GM18873 (cell line): ENCODE measurements around the gene STK35.

Experiments
- ATAC-seq: cut with Tn5 transposase; IDR thresholded peaks from one replicate; pipeline ENCODE4 v1.9.1; 2021; ENCODE audit warnings: mild to moderate bottlenecking, moderate library complexity, moderate number of reproducible peaks; ENCODE audit not compliant: unreplicated experiment, low FRiP score

The STK35 gene

DNA sequence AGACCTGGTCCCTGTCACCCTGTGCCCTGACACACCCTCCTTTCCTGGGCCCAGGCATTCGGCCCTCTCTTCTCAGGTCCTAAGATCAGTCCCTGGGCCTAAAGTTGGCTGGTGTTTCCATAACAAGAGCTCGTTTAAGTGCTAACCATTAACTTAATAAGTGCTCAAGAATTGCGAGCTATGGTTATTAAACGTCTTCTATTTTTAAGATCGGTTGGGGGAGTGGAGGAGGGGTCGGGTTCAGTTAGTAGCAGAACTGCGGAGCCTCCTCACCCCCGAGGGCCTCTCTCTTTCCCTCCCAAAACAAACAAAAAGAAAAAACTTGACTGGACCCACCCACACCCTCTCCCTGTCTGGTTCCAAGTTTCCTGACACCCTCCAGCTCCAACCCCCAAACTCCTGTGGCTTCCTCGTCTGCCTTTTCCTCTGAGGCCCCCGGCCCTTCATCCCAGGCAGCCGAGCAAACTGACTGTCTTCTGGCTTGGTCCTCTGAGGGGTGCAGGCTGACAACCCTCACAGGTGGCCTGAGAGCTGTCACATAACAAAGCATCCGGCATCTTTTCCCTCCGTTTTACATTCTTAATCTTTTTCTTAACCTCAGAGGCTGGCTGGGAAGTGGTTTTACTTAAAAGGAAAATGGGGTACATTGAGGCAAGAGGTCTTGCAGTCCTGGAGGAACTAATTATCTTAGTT is 2.0 kb downstream of the STK35 start:
- no peak for ATAC-seq

DNA sequence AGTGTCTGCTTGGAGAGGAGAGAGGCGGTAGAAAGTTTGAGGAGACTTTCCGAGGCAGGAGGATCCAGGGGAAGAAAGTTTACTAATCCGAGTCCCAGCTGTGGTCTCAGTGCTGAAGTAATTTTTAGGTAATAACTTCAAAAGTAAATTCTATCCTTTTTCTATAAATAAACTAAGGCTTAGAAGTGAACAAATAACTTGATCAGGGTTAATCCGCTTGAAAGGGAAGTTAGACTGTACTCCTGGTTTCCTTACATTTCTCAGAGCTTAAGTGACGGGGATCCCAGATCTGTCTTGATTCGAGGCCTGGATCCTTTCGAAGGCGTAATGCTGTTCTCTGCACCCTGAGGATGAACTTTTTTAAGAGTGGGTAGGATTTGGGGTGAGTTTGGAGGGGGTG is 2.6 kb downstream of the STK35 start:
- ATAC-seq, result no peak

DNA sequence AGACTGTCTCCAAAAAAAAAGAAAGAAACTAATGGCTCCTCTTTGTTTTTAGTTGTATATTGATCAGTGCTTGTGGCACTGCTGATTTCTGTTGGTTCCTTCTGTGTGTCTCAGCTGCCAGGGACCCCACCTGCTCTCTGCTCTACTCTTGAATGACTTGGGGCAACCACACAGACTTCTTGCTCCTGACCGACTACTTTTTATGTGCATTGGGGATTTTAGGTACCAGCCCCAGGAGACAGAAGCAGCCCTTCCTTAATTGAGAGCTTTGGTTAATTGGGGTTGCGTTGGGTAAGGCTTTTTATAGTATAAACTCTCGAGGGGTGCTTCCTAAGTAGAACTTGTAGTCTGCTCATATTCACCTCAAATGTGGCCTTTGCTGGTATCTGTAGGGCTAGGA is 6.9 kb downstream of the STK35 start:
- no peak for ATAC-seq

DNA sequence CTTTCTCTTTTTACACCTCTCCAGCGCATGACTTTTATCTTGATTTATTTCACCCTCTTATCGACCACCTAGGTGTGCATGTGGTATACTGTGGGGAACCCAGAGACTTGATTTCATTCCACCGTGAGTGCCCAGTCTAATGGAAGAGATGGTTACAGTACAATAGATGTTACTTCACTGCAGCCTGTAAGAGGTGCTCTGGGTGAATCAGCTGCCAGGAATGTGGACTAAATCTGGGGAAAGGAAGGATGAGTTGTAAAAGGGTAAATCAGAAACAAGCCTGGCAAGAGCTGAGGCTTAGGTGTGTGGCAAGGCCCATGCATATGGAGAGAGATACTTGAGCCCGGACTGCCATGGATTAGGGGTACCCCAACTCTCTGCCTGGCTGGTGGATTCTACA is 7.4 kb downstream of the STK35 start:
- no peak for ATAC-seq

DNA sequence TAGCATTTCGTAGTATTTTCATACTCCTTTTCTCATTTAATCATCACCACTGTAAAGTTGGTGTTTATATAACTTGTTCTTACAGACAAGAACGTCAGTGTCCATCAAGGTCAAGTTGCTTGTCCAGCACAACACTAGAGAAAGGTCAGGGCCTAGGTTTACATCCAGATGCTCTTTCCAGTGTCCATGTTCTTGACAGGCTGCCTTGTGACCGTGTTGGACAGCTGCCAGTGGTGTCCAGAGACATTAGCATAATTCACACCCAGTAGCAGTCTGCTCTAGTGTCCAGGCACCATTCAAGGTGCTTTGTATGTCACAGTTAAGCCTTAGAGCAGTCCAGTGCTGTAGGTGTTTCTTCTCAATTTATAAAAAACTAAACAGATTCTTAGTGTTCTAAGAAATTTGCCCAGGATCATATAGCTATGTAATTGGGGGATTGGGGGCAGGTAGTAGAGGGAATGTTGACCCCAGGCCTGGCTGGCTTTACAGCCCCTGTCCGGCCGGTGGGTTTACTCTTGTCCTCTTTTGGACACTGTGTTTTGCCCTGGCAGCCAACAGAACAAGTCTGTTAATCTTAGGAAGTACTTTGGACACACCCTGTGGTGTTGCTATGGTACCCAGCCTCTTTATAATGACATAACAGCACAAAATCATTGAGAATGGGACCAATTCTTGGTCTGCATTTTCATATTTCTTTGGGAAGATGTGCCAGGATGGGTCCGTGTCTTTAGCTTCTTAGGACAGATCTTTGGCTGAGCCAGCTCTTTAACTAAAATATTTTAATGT is 8.0 kb downstream of the STK35 start:
- ATAC-seq, result no peak

DNA sequence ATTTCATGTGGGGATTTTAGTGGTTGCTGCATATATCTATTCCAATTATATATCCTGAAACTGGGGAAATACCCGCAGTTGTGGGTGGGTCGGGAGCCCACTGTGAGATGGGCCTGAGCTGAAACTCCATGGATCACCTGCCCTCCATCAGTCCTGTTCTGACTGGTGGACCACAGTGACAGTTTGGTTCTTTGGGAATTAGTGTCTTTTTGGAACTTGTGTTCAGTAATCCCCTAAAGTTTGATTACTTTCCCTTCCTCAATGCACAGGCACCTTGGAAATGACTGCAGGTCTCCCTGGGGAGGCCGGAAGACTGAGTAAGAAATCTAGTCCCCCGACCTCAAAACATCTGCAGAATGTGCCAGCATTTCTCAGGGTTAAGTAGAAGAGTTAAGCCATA is 11.3 kb downstream of the STK35 start:
- no peak for ATAC-seq

DNA sequence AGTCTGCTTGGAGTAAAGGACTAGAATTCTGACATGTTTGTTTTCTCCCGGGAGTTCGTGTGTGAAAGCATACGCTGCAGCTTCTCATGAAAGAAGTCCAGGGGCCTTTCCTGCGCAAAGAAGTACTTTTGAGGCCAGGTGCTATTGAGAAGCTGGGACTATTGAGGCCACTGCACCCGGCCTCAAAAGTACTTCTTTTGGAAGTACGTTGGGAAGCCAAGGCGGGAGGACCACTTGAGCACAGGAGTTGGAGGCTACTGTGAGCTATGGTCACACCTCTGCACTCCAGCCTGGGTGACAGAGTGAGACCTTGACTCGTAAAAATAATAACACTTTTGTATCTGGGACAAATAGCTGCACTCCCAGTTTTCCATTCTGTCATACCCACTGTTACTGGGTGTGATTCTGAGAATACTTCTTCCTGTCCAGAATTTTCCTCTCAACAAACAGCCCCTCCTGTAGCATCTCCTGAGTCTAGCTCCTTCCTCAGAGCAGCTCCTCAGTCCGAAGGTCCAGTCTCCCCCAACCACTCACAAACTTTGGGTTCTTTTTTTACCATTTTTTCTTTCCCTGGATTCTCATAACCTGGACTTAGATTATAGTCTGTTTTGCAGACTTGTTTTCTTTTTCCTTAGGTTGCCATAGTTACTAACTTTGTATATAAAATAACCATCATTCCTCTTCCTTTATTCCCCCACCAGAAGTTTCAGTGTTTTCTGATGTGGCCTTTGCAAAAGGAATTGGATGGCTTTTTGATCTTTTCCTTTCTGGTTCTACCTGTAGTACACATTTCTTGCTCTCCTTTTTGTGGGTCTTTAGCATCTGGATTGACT is 12.7 kb downstream of the STK35 start:
- no peak for ATAC-seq

DNA sequence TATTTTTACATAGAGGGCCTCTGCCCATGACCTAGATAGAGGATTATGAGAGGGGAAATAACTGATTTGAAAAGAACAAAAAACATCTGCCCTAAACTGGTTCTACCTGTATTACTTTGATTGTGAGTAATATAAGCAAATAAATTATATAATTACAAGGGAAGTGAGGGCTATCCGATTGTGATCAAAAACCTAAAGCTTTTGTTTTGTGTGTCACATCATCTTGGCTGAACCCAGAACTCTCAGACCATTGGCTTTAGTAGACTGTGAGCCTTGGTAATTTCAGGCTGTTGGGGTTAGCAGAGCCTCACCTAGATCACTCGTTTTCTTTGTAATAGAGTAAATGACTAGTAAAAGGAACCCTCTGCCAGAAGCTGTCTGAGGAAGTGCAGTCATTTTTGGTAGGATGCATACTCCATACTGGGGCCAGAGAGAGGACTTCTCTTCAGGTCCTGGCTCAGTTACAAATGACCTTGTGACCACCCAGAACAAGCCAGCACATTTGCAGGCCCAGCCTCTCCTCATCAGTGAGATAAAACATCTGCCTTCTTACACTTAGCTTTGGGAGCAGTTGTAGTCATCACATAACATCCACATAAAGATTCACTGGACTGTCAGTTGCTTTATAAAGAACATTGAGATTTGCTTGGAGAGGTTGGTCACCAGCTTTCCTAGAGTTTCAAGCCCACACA is 13.5 kb downstream of the STK35 start:
- no peak for ATAC-seq

DNA sequence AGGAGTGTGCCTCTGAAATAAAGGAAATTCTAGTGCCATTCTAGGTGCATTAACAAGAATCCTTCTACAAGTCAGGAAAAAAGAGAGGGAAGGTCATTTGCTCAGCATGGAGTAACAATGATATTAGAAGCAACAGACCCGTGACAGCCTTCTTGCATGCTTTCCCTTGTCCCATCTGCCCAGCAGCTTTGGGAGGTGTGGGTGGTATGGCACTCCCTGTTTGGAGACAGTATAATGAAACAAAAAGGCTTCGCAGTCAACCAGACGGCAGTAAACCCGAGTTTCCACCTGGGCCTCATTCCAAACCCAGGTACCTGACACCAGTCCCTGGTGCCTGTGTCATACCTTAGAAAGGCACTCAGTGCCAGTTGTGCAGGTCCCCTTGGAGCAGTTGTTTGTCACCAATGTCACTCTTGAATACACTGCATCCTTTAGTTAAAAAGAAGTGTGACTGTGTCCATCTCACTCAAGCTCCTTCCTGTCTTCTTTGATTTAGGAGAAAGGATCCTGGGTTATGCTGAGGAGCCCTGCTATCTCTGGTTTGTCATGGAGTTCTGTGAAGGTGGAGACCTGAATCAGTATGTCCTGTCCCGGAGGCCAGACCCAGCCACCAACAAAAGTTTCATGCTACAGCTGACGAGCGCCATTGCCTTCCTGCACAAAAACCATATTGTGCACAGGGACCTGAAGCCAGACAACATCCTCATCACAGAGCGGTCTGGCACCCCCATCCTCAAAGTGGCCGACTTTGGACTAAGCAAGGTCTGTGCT is 14.7 kb downstream of the STK35 start:
- ATAC-seq, result no peak

DNA sequence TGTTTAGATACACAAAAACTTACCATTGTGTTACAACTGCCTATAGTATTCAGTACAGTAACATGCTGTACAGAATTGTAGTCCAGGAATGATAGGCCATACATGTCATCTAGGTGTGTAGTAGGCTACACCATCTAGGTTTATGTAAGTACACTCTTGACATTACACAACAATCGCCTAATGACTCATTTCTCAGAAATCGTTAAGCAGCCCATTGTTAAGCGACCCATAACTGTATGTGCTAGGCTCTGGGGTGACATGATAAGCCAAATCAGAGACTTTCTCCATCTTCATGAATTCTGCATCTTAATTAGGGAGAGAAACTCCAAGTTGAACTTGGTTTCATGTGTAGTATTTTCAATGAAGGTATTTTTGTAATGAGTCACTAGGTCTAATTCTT is 17.2 kb downstream of the STK35 start:
- ATAC-seq, result no peak

DNA sequence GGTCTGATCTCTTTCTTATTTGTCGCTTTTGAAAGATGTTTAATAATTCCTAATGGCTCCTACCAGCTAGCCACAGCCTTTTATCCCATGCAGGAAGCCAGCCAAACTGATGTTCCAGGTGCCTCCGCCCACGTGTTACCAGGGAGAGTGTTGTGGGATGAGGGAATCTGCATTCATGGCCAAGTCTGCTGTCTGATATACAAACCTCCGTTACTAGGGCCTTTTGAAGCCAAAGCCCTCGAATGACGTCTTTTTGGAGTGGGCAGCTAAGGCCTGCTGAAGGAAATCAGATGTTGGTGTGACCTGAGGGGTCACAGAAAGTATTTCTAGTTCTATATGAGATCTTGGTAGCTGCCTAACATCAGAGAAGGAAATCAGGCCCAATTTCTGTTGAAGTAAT is 21.3 kb downstream of the STK35 start:
- ATAC-seq, result no peak

DNA sequence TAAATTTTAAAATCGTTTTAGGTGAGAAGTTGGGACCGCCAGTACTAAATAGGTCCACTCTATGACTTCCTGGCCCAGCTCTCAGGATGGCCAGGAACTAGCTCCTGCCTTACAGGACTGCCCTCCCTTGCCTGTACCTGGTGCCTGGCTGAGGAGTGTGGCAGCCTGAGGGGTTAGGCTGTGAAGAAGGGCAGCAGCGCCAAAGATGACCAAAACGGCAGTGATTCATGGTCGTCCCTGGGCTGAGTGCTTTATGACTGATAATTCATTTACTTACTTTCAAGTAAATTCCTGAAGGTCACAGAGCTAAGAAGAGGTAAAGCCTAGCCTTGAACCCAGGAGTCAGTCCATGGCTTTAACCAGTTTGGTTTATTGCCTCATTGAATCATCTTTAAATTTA is 22.1 kb downstream of the STK35 start:
- no peak for ATAC-seq

DNA sequence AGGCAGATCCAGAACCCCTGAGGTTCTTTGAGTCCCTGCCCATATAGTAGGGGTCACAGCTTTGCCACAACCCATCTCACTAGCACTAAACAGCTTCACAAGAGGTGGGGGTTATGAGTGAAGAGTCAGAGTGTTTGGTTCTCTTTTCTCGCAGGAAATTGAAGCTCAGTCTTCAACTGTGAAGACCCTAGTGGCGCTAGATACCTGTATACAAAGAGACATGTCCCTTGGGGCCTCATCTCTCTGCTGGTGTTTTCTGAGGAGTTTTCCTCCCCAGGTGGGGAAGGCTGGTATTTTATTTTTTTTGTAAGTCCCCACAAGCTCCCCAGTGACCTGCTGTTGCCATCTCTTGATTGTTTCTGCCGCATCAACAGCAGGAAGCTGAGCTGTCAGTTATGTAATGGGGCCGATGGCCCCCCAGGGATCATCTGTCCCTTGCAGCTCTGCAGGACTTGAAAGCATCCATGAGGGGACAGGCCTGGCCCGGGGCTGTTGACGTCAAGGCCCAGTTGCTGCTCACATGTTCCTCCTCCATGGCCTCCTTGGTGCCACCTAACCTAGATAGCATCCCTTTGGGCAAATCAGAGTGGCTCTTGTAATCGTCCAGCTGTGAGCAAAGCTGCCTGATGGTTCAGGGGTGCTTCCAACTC is 23.1 kb downstream of the STK35 start:
- ATAC-seq, result no peak

DNA sequence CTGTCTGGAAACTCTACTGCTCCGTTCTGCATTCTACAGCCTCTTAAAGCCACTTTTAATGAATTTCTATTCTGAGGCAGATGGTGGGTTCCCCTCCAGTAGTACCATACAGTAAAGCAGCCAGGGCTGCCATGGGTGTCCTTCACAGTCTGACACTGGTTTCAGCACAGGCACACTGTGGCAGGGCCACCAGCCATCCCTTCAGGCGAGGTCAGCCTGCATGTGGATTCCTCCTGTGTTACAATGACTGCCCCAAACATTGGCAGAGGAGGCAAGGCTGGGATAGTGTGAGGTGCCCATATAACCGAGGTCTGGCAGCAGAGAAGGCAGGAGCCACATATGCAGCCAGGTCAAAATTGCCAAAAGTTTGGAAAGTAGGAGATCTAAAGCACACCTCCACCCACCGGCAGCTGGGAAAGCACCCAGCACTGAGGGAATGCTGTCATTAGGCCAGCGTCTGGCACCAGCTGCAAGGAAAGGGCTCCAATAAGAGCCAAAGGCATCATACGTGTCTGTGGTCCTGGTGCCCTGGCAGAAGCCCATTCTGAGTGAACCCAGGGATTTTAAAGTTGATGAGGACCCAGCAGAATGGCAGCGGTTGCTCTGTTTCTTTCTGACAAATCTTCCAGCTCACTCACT is 24.0 kb downstream of the STK35 start:
- ATAC-seq, result no peak

DNA sequence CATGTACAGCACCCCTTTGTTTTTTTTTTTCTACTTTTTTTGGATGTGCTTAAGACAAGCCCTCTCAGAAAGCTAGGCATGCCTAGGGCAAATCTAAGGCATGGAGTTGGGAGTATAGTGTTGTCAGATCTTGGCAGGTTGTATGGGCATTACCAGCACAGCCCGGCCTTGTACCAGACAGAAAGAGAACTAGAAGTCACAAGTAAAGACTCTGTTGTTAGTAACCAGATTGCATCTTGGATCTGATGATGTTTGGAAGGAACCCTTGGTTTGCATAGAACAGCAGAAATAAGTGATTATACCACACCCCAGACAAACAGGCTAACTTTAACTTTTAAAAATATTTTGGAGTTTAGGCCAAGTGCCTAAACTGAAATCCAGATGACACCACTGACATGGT is 25.6 kb downstream of the STK35 start:
- no peak for ATAC-seq

DNA sequence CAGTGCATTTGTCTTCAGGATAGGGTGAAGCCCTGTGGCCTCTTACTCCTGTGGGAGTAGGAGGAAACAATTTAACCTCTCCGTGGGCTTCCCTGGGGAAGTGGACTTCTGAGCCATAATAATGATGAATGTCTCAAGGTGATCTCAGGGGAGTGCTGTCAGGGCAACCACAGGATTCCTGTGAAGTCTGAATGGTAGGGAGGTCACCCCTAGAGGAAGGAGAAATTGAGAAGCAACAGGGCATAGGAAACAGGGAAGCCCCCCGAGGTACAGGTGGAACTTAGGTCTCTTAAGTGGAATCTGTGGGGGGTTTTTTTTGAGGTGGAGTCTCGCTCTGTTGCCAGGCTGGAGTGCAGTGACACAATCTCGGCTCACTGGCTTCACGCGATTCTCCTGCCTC is 26.9 kb downstream of the STK35 start:
- ATAC-seq, result no peak

DNA sequence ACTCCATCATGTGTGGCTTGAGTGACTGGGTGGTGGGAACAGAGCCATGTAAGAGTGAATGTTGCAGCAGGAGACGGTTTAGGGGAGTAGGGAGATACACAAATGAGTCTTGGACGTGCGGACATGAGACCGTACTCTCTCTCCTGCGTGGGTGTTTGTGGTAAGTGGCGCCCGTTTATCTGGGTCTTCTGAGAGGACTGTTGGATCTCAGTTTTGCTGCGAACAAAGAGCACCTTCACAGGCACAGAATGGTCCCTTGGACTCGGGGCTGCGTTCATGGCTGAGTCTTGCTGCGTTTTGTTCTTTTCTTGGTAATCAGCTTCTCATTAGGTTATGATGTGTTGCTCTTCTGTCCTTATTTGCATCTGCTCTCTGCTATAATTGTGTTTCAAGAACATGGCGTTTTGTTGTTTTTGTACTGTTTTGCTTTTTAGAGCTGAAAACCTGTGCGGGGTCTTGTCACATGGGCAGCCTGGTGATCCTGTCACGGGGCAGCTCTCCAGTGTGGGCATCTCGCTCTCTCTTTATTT is 28.5 kb downstream of the STK35 start:
- no peak for ATAC-seq

DNA sequence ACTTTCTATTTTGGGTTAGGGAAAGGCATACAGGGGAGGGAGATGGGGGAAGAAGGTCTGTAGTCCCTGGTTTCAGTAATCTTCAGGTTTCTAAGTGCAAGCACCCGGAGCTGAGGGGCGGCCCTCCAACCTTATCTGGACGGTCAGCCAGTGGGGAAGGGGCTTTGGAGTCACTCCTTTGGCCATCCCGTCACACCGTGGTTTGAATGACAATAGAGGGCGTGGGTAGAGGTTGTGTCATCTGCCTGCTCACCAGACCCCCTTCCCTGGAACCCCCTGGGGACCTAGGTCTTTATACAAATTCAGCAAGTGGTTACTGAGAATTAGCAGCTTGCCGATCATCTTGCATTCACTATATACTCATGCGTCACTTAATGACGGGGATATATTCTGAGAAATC is 29.1 kb downstream of the STK35 start:
- ATAC-seq, result no peak

DNA sequence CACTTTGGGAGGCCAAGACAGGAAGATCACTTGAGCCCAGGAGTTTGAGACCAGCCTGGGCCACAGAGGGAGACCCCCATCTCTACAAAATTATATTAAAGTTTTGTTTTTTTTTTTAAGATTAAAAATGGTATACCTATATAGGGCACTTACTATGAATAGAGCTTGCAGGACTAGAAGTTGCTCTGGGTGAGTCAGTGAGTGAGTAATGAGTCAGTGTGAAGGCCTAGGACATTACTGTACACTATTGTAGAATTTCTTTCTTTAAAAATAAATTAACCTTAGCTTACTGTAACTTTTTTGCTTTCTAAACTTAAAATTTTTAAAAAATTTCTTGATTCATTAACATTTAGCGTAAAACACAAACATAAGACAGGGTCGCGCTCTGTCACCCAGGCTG is 29.7 kb downstream of the STK35 start:
- ATAC-seq, result no peak
